Panc1 (cell line): ENCODE data around the gene GPD2. TPM values are rescaled to one million over a fixed set of nuclear protein-coding genes. Genes with fewer than 3 reads are reported as not detected.

Experiments
- ATAC-seq: fragments of 200-7000 bp; cut with Tn5 transposase; 2 replicates; pipeline ENCODE4 v1.9.1; 2020; ENCODE audit warnings: mild to moderate bottlenecking, moderate library complexity
- BruUV-seq: library from RNA; stranded (reverse); fragments of 400-500 nt; replicated peaks from 2 replicates; lab custom pipeline; 2021; lab: Mats Ljungman, UMichigan
- CTCF ChIA-PET: fragments of 300-600 bp; sonication (Branson Sonifier 250); formaldehyde crosslinking; loops from one replicate; lab custom pipeline; 2022; ENCODE audit warnings: antibody characterized with exemption; lab: Charles Lee
- POLR2A ChIA-PET: fragments of 300-600 bp; sonication (Branson Sonifier 250); formaldehyde crosslinking; loops from one replicate; lab custom pipeline; 2022; ENCODE audit warnings: antibody characterized with exemption; lab: Charles Lee
- DNase-seq: peaks from one replicate; pipeline ENCODE4 v3.0.0-alpha.2; 2010; ENCODE audit warnings: low read depth, low spot score
- H3K27ac ChIP-seq: 2 replicates; pipeline ENCODE4 v1.5.1; 2011; ENCODE audit warnings: mild to moderate bottlenecking, low read length, inconsistent platforms
- H3K27me3 ChIP-seq: fragments of 200-500 bp; sonication (Bioruptor generic); 2 replicates; pipeline ENCODE4 v1.6.0; 2014; ENCODE audit warnings: low read length, inconsistent platforms; ENCODE audit not compliant: control insufficient read depth, insufficient read depth
- H3K36me3 ChIP-seq: fragments of 200-500 bp; sonication (Bioruptor generic); 2 replicates; pipeline ENCODE4 v1.5.1; 2014; ENCODE audit warnings: inconsistent platforms, mild to moderate bottlenecking, low read length, moderate library complexity; ENCODE audit not compliant: control insufficient read depth, insufficient read depth
- H3K4me1 ChIP-seq: 2 replicates; pipeline ENCODE4 v1.5.1; 2011; ENCODE audit warnings: inconsistent platforms, mild to moderate bottlenecking, low read length, moderate library complexity; ENCODE audit not compliant: control insufficient read depth, insufficient read depth
- H3K4me3 ChIP-seq, 2 experiments: 2 replicates each; pipeline ENCODE4 v1.5.1; 2011 to 2012; ENCODE audit warnings: low read depth in 2 of 2, low read length in 2 of 2, mild to moderate bottlenecking in 2 of 2, inconsistent platforms in 1 of 2, moderate library complexity in 1 of 2
- H3K9me3 ChIP-seq: fragments of 200-500 bp; sonication (Bioruptor generic); 2 replicates; pipeline ENCODE4 v1.5.1; 2014; ENCODE audit warnings: low read depth, mild to moderate bottlenecking, inconsistent platforms, low read length, moderate library complexity; ENCODE audit not compliant: control insufficient read depth, insufficient read depth
- POLR2AphosphoS5 ChIP-seq: IDR thresholded peaks from 2 replicates; pipeline ENCODE4 v1.6.1; 2012; ENCODE audit warnings: mild to moderate bottlenecking, low read depth, low read length, moderate library complexity
- SIN3A ChIP-seq: IDR thresholded peaks from 2 replicates; pipeline ENCODE4 v1.6.1; 2012; ENCODE audit warnings: low read depth, mild to moderate bottlenecking, low read length, moderate library complexity, borderline replicate concordance; ENCODE audit not compliant: insufficient read depth
- TCF7L2 ChIP-seq: IDR thresholded peaks from 2 replicates; pipeline ENCODE4 v1.6.1; 2011; ENCODE audit warnings: mild to moderate bottlenecking, low read depth, low read length, inconsistent platforms
- in situ Hi-C: cut with HindIII; loops from 2 replicates; pipeline ENCODE4 v1.10.0; 2016; ENCODE audit warnings: low sequenced_read_pairs, low pct_unique_long_range_greater_than_20kb
- intact Hi-C: fragments of 100-400 bp; cut with micrococcal nuclease; formaldehyde crosslinking; loops from one replicate; pipeline ENCODE4 v1.10.0; 2022; ENCODE audit not compliant: unreplicated experiment
- total RNA-seq: library from RNA; stranded (reverse); gene quantifications from one replicate; pipeline ENCODE4 v1.2.1, GENCODE V29; 2021; ENCODE audit not compliant: unreplicated experiment
- TF ChIP-seq, protein P1 (sequence below), 2 experiments: IDR thresholded peaks; 2 replicates each; pipeline ENCODE4 v1.6.1; 2011 to 2012; ENCODE audit warnings: low read depth in 2 of 2, control low read depth in 1 of 2, low read length in 1 of 2, mild to moderate bottlenecking in 1 of 2, moderate library complexity in 1 of 2; ENCODE audit not compliant: insufficient read depth in 1 of 2
- TF ChIP-seq, protein P2 (sequence below): fragments of 450-650 bp; IDR thresholded peaks from 2 replicates; pipeline ENCODE4 v1.5.1; 2017; ENCODE audit warnings: mild to moderate bottlenecking

The GPD2 gene
- total RNA-seq, 1 experiment from 2014 or later, result 27.5 TPM

DNA sequence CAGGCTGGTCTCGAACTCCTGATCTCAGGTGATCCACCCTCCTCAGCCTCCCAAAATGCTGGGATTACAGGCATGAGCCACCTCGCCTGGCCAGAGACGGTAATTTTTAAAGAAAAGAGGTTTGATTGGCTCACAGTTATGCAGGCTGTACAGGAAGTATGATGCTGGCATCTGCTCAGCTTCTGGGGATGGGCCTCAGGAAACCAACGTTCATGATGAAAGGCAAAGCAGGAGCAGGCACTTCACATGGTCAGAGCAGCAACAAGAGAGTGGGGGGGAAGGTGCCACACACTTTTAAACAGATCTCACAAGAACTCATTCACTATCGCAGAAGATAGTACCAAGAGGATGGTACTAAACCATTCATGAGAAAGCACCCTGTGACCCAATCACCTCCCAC, 38.0 kb upstream of the GPD2 start:
- H3K27ac ChIP-seq, result no peak overlapping the region
- H3K9me3 ChIP-seq, result no peaks in the 10 kb centered on the region
- DNase-seq (no peak), ATAC-seq (no peak)
- no peak overlapping the region for H3K4me3 ChIP-seq
- no peaks in the 10 kb centered on the region for H3K27me3 ChIP-seq
- BruUV-seq, result no TSS peak
- CTCF ChIA-PET, result no interaction called here
- POLR2A ChIA-PET, result no interaction called here
- H3K36me3 ChIP-seq, result no peaks in the 10 kb centered on the region
- in situ Hi-C loops (no loop called here), intact Hi-C loops (no loop called here)
- H3K4me1 ChIP-seq, result peaks cover 7% of the 10 kb centered on the region
- TF ChIP-seq, protein P1, sequence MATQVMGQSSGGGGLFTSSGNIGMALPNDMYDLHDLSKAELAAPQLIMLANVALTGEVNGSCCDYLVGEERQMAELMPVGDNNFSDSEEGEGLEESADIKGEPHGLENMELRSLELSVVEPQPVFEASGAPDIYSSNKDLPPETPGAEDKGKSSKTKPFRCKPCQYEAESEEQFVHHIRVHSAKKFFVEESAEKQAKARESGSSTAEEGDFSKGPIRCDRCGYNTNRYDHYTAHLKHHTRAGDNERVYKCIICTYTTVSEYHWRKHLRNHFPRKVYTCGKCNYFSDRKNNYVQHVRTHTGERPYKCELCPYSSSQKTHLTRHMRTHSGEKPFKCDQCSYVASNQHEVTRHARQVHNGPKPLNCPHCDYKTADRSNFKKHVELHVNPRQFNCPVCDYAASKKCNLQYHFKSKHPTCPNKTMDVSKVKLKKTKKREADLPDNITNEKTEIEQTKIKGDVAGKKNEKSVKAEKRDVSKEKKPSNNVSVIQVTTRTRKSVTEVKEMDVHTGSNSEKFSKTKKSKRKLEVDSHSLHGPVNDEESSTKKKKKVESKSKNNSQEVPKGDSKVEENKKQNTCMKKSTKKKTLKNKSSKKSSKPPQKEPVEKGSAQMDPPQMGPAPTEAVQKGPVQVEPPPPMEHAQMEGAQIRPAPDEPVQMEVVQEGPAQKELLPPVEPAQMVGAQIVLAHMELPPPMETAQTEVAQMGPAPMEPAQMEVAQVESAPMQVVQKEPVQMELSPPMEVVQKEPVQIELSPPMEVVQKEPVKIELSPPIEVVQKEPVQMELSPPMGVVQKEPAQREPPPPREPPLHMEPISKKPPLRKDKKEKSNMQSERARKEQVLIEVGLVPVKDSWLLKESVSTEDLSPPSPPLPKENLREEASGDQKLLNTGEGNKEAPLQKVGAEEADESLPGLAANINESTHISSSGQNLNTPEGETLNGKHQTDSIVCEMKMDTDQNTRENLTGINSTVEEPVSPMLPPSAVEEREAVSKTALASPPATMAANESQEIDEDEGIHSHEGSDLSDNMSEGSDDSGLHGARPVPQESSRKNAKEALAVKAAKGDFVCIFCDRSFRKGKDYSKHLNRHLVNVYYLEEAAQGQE (IDR thresholded peaks at IDR 0.05; ENCODE audit: insufficient read depth in 1 of 2, low read depth in 2 of 2, low read length in 1 of 2), result no peak
- no peak for TF ChIP-seq TCF7L2
- TF ChIP-seq, protein P2, sequence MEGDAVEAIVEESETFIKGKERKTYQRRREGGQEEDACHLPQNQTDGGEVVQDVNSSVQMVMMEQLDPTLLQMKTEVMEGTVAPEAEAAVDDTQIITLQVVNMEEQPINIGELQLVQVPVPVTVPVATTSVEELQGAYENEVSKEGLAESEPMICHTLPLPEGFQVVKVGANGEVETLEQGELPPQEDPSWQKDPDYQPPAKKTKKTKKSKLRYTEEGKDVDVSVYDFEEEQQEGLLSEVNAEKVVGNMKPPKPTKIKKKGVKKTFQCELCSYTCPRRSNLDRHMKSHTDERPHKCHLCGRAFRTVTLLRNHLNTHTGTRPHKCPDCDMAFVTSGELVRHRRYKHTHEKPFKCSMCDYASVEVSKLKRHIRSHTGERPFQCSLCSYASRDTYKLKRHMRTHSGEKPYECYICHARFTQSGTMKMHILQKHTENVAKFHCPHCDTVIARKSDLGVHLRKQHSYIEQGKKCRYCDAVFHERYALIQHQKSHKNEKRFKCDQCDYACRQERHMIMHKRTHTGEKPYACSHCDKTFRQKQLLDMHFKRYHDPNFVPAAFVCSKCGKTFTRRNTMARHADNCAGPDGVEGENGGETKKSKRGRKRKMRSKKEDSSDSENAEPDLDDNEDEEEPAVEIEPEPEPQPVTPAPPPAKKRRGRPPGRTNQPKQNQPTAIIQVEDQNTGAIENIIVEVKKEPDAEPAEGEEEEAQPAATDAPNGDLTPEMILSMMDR, result no peak
- no peak for TF ChIP-seq SIN3A

DNA sequence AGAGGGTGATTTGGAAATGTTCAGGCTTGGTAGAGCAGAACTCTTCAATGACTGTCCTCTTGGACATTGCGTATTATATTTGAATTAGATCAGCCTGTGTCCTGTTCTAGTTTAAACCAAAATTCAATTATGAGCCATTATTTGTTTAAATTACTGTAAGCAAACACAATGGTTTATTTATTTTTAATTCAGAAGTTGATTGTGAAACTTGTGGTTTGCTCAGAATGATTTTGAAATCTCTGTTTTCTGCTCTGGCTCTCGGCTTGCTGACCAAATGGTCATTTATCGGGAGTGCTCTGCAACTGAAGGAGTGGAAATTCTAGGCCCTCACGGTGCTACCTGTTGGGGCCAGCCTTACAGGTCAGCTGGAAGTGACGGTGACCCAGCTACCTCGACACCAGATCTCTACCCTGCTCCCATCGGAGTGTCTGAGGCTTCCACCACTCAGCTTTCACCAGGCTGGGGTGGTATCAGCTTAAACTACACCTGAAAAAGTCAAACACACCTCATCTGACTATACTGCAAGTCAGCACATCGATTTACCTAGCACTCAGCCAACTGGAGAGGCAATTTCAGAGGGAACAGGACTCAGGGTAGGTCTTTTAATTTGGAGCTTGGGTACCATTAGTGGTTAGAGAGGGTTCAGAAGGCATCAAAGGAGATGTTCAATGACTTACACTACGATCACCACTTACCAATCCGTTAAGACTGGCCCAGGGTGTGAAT, 36.8 kb upstream of the GPD2 start:
- in situ Hi-C loops, result no loop called here
- intact Hi-C loops, result no loop called here
- BruUV-seq, result no TSS peak
- H3K27ac ChIP-seq, result no peak overlapping the region; the same call in 1 of the 2 replicates
- H3K4me1 ChIP-seq, result peaks cover 7% of the 10 kb centered on the region
- no peak for ATAC-seq
- CTCF ChIA-PET, result interaction anchor here (0.6 kb wide), 1 partner anchor 64 kb away, joined by 5 read pairs; no protein-coding TSS in a partner anchor
- no peaks in the 10 kb centered on the region for H3K27me3 ChIP-seq
- no peak for DNase-seq
- POLR2A ChIA-PET, result no interaction called here
- TF ChIP-seq SIN3A (no peak), TCF7L2 (peak; percentile 42; the same call in 1 of the 2 replicates), POLR2AphosphoS5 (no peak)
- TF ChIP-seq, protein P1 (IDR thresholded peaks at IDR 0.05; ENCODE audit: insufficient read depth in 1 of 2, low read depth in 2 of 2, low read length in 1 of 2), result no peak
- TF ChIP-seq, protein P2, result no peak
- H3K36me3 ChIP-seq, result no peaks in the 10 kb centered on the region
- H3K4me3 ChIP-seq, result peak overlapping the region; percentile 76 to 77
- H3K9me3 ChIP-seq, result no peaks in the 10 kb centered on the region
